Neural progenitor cell (in vitro differentiated cells): ENCODE results near the gene MED20. TPM values are rescaled to one million over a fixed set of nuclear protein-coding genes. Genes with fewer than 3 reads are reported as not detected.

Experiments
- DNase-seq: peaks from one replicate; pipeline ENCODE4 v3.0.0-alpha.2; 2016; ENCODE audit warnings: low spot score
- H2AFZ ChIP-seq: fragments of 200-600 bp; sonication (generic); replicated peaks from 2 replicates; pipeline ENCODE4 v1.6.1; 2016; ENCODE audit warnings: antibody characterized with exemption
- H3F3A ChIP-seq: fragments of 200-600 bp; sonication (generic); 2 replicates; pipeline ENCODE4 v1.6.1; 2016; ENCODE audit warnings: antibody characterized with exemption, low read depth
- H3K27ac ChIP-seq: fragments of 200-600 bp; sonication (generic); 2 replicates; pipeline ENCODE4 v1.5.1; 2016; ENCODE audit warnings: mild to moderate bottlenecking
- H3K27me3 ChIP-seq: fragments of 200-600 bp; sonication (generic); 2 replicates; pipeline ENCODE4 v1.6.1; 2016; ENCODE audit warnings: mild to moderate bottlenecking, moderate library complexity
- H3K36me3 ChIP-seq: fragments of 200-600 bp; sonication (generic); 2 replicates; pipeline ENCODE4 v1.5.1; 2016
- H3K4me1 ChIP-seq: fragments of 200-600 bp; sonication (generic); 2 replicates; pipeline ENCODE4 v1.6.1; 2016; ENCODE audit warnings: mixed run types
- H3K4me2 ChIP-seq: fragments of 200-600 bp; sonication (generic); 2 replicates; pipeline ENCODE4 v1.6.1; 2016
- H3K4me3 ChIP-seq: fragments of 200-600 bp; sonication (generic); 2 replicates; pipeline ENCODE4 v1.5.1; 2016
- H3K79me2 ChIP-seq: fragments of 200-600 bp; sonication (generic); 2 replicates; pipeline ENCODE4 v1.6.1; 2016; ENCODE audit warnings: low read depth
- H3K9ac ChIP-seq: fragments of 200-600 bp; sonication (generic); 2 replicates; pipeline ENCODE4 v1.6.1; 2016
- H3K9me3 ChIP-seq: fragments of 200-600 bp; sonication (generic); 2 replicates; pipeline ENCODE4 v1.5.1; 2016; ENCODE audit warnings: low read depth
- H4K20me1 ChIP-seq: fragments of 200-600 bp; sonication (generic); 2 replicates; pipeline ENCODE4 v1.6.1; 2016; ENCODE audit warnings: low read depth
- H3K27ac Mint-ChIP-seq: 3 replicates; pipeline ENCODE4 v1.8.0; 2021; ENCODE audit warnings: mixed read lengths
- H3K27me3 Mint-ChIP-seq: 2 replicates; pipeline ENCODE4 v1.8.0; 2022; ENCODE audit warnings: low read depth, mild to moderate bottlenecking, inconsistent platforms, moderate library complexity, mixed read lengths; ENCODE audit not compliant: insufficient read depth
- H3K36me3 Mint-ChIP-seq: 3 replicates; pipeline ENCODE4 v1.8.0; 2021; ENCODE audit warnings: mixed read lengths
- H3K4me1 Mint-ChIP-seq: 3 replicates; pipeline ENCODE4 v1.8.0; 2021; ENCODE audit warnings: mixed read lengths
- H3K4me3 Mint-ChIP-seq: 3 replicates; pipeline ENCODE4 v1.8.0; 2021; ENCODE audit warnings: mild to moderate bottlenecking, moderate library complexity, mixed read lengths
- H3K9me3 Mint-ChIP-seq: 3 replicates; pipeline ENCODE4 v1.8.0; 2020; ENCODE audit warnings: mixed read lengths
- EZH2 ChIP-seq: fragments of 200-600 bp; sonication (generic); IDR thresholded peaks from 2 replicates; pipeline ENCODE4 v1.6.1; 2017; ENCODE audit warnings: antibody characterized with exemption, mild to moderate bottlenecking, moderate library complexity
- EZH2phosphoT487 ChIP-seq: fragments of 200-600 bp; sonication (generic); IDR thresholded peaks from 2 replicates; pipeline ENCODE4 v1.6.1; 2017; ENCODE audit warnings: antibody characterized with exemption
- total RNA-seq: library from RNA; depleted of rRNA; stranded (reverse); fragments of >200 nt; gene quantifications from 2 replicates; pipeline ENCODE4 v1.2.3, GENCODE V29; 2015; ENCODE audit warnings: low replicate concordance
- TF ChIP-seq, protein P1 (sequence below): fragments of 200-600 bp; sonication (generic); IDR thresholded peaks from 2 replicates; pipeline ENCODE4 v1.5.1; 2017; ENCODE audit warnings: antibody characterized with exemption, mild to moderate bottlenecking

MED20 gene
- total RNA-seq, 1 donor from 2014 or later = 29.4 TPM

GRCh38 chr6:41884957-41885356, 36.0 kb downstream of the MED20 start:
- Histone ChIP-seq H3K4me1 (peaks cover 20% of the 10 kb centered on the region), H4K20me1 (peaks cover 21% of the 10 kb centered on the region), H3K36me3 (peaks cover 4% of the 10 kb centered on the region), H3F3A (peaks cover 36% of the 10 kb centered on the region), H3K9ac (no peak overlapping the region), H3K27ac (no peak overlapping the region), H3K9me3 (no peaks in the 10 kb centered on the region), H3K27me3 (no peaks in the 10 kb centered on the region), H3K4me3 (no peak overlapping the region), H3K4me2 (no peak overlapping the region), H3K79me2 (peaks cover 98% of the 10 kb centered on the region), H2AFZ (no peak overlapping the region)
- DNase-seq = no peak
- H3K4me1 Mint-ChIP-seq = peaks cover 11% of the 10 kb centered on the region
- no peak overlapping the region for H3K4me3 Mint-ChIP-seq
- H3K36me3 Mint-ChIP-seq = no peaks in the 10 kb centered on the region
- no peak overlapping the region for H3K27ac Mint-ChIP-seq
- peaks cover 2% of the 10 kb centered on the region for H3K27me3 Mint-ChIP-seq
- H3K9me3 Mint-ChIP-seq = no peaks in the 10 kb centered on the region
- TF ChIP-seq, protein P1, sequence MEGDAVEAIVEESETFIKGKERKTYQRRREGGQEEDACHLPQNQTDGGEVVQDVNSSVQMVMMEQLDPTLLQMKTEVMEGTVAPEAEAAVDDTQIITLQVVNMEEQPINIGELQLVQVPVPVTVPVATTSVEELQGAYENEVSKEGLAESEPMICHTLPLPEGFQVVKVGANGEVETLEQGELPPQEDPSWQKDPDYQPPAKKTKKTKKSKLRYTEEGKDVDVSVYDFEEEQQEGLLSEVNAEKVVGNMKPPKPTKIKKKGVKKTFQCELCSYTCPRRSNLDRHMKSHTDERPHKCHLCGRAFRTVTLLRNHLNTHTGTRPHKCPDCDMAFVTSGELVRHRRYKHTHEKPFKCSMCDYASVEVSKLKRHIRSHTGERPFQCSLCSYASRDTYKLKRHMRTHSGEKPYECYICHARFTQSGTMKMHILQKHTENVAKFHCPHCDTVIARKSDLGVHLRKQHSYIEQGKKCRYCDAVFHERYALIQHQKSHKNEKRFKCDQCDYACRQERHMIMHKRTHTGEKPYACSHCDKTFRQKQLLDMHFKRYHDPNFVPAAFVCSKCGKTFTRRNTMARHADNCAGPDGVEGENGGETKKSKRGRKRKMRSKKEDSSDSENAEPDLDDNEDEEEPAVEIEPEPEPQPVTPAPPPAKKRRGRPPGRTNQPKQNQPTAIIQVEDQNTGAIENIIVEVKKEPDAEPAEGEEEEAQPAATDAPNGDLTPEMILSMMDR = no peak
- TF ChIP-seq EZH2 (no peak), EZH2phosphoT487 (no peak)

DNA sequence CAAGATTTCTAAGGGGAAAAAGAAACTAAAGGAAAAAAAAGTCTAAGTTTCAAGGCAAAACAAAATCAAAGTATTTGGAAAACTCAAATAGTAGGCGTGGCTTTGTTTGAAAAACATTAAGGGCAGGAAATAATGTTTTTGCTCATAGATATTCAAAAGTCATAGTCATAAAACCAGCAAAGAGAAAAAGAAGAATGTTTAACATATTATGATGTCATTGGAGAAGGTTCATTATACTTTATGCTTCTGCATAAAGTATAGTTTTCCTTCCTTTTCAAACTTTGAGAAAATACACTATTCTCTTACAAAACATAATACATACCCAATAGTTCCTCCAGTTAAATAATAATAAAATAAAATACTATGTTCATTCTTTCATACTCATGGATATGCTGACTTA, 39.4 kb downstream of the MED20 start:
- H3K27me3 Mint-ChIP-seq = no peaks in the 10 kb centered on the region
- Histone ChIP-seq H2AFZ (no peak overlapping the region), H3K9ac (no peak overlapping the region), H3K79me2 (peaks cover 99% of the 10 kb centered on the region), H3K4me3 (no peak overlapping the region), H3F3A (peaks cover 6% of the 10 kb centered on the region), H3K4me1 (peaks cover 6% of the 10 kb centered on the region), H3K27me3 (no peaks in the 10 kb centered on the region), H3K4me2 (no peak overlapping the region), H3K27ac (no peak overlapping the region), H3K36me3 (peaks cover 4% of the 10 kb centered on the region), H3K9me3 (no peaks in the 10 kb centered on the region), H4K20me1 (peaks cover 20% of the 10 kb centered on the region)
- H3K4me1 Mint-ChIP-seq = no peaks in the 10 kb centered on the region
- no peaks in the 10 kb centered on the region for H3K9me3 Mint-ChIP-seq
- H3K27ac Mint-ChIP-seq = no peak overlapping the region
- TF ChIP-seq EZH2 (no peak), EZH2phosphoT487 (no peak)
- TF ChIP-seq, protein P1 = no peak
- no peak overlapping the region for H3K4me3 Mint-ChIP-seq
- no peak for DNase-seq
- no peaks in the 10 kb centered on the region for H3K36me3 Mint-ChIP-seq

DNA sequence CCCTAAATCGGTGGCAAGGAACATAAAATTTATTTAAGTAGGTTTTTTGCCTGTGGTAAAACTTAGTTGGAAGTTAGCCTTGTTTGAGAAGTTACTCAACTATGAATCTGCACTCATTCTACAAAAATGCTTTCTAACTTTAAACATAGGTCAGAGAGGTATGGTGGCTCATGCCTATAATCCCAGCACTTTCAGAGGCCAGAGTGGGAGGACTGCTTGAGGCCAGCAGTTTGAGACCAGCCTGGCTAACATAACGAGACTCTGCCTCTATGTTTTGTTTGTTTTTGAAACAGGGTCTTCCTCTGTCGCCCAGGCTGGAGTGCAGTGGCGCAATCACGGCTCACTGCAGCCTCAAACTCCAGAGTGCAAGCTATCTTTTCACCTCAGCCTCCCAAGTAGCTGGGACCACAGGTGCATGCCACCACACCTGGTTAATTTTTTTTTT, 42.0 kb downstream of the MED20 start:
- no peak overlapping the region for H3K4me3 ChIP-seq
- H3F3A ChIP-seq = peaks cover 4% of the 10 kb centered on the region
- H3K36me3 ChIP-seq = no peaks in the 10 kb centered on the region
- peak overlapping the region; percentile 86 for H3K27ac Mint-ChIP-seq
- H3K9ac ChIP-seq = no peak overlapping the region
- H3K4me3 Mint-ChIP-seq = no peak overlapping the region
- H3K9me3 Mint-ChIP-seq = no peaks in the 10 kb centered on the region
- H3K36me3 Mint-ChIP-seq = no peaks in the 10 kb centered on the region
- H3K27ac ChIP-seq = no peak overlapping the region
- no peaks in the 10 kb centered on the region for H3K27me3 ChIP-seq
- no peaks in the 10 kb centered on the region for H3K9me3 ChIP-seq
- H3K4me1 ChIP-seq = peaks cover 4% of the 10 kb centered on the region
- TF ChIP-seq EZH2 (no peak), EZH2phosphoT487 (no peak)
- TF ChIP-seq, protein P1 = no peak
- no peak overlapping the region for H3K4me2 ChIP-seq
- H2AFZ ChIP-seq = no peak overlapping the region
- DNase-seq = no peak
- H3K27me3 Mint-ChIP-seq = no peaks in the 10 kb centered on the region
- peaks cover 97% of the 10 kb centered on the region for H3K79me2 ChIP-seq
- H3K4me1 Mint-ChIP-seq = no peaks in the 10 kb centered on the region
- peaks cover 10% of the 10 kb centered on the region for H4K20me1 ChIP-seq
